Endothelial cell of umbilical vein (primary cell): ENCODE measurements around the gene HEPHL1. TPM values are rescaled to one million over a fixed set of nuclear protein-coding genes. Genes with fewer than 3 reads are reported as not detected.

Experiments used
- BruUV-seq: library from RNA; stranded (reverse); fragments of 400-500 nt; replicated peaks from 2 replicates; lab custom pipeline; 2021; lab: Mats Ljungman, UMichigan
- CTCF ChIA-PET: fragments of 300-600, 350-600 bp; sonication (Branson Sonifier 250); formaldehyde crosslinking; loops from one replicate; lab custom pipeline; 2021; ENCODE audit warnings: antibody characterized with exemption, inconsistent platforms; lab: Charles Lee
- POLR2A ChIA-PET: fragments of 300-600, 350-600 bp; sonication (Branson Sonifier 250); formaldehyde crosslinking; loops from one replicate; lab custom pipeline; 2021; ENCODE audit warnings: antibody characterized with exemption, inconsistent platforms; lab: Charles Lee
- DNase-seq: peaks from one replicate; pipeline ENCODE4 v3.0.0-alpha.2; 2011; ENCODE audit warnings: low read depth, low spot score
- FAIRE-seq: peaks from 2 replicates; lab custom pipeline; 2011; peaks lifted over from hg19 to GRCh38; lab: Jason Lieb, UNC
- H2AFZ ChIP-seq: 2 replicates; pipeline ENCODE4 v1.6.0; 2012; ENCODE audit warnings: low read depth, low read length, control low read depth, inconsistent platforms
- H3K27ac ChIP-seq: 2 replicates; pipeline ENCODE4 v1.5.1; 2011; ENCODE audit warnings: low read depth, mild to moderate bottlenecking, control low read depth, low read length, moderate library complexity; ENCODE audit not compliant: insufficient read depth
- H3K27me3 ChIP-seq, 2 experiments: 2 replicates each; pipeline versions ENCODE4 v1.6.0 to v1.6.1; 2011; ENCODE audit warnings: low read length in 2 of 2, mixed read lengths in 1 of 2; ENCODE audit not compliant: control insufficient read depth in 2 of 2, insufficient read depth in 2 of 2
- H3K36me3 ChIP-seq, 2 experiments: 2 replicates in 1 of 2; 3 replicates in 1 of 2; pipeline ENCODE4 v1.5.1; 2011; ENCODE audit warnings: low read length in 2 of 2, mild to moderate bottlenecking in 1 of 2, moderate library complexity in 1 of 2; ENCODE audit not compliant: control insufficient read depth in 2 of 2, insufficient read depth in 2 of 2; ENCODE audit errors: extremely low read depth in 1 of 2
- H3K4me1 ChIP-seq: 3 replicates; pipeline ENCODE4 v1.5.1; 2011; ENCODE audit warnings: mild to moderate bottlenecking, low read length; ENCODE audit not compliant: control insufficient read depth, insufficient read depth; ENCODE audit errors: extremely low read depth
- H3K4me2 ChIP-seq: 2 replicates; pipeline ENCODE4 v1.6.1; 2011; ENCODE audit warnings: low read length, control low read depth, mixed read lengths; ENCODE audit not compliant: insufficient read depth
- H3K4me3 ChIP-seq, 3 experiments: fragments of 200-600 bp in 1 of 3; sonication (generic), shearing (Covaris generic) in 1 of 3; replicated peaks in 1 of 3; 2 replicates each; pipeline ENCODE4 v1.5.1; 2011 to 2016; ENCODE audit warnings: control low read depth in 3 of 3, low read length in 3 of 3, mild to moderate bottlenecking in 2 of 3, inconsistent platforms in 1 of 3, low read depth in 1 of 3, moderate library complexity in 1 of 3; ENCODE audit not compliant: insufficient read depth in 1 of 3
- H3K79me2 ChIP-seq: 2 replicates; pipeline ENCODE4 v1.6.0; 2012; ENCODE audit warnings: low read length, inconsistent platforms; ENCODE audit not compliant: control insufficient read depth, insufficient read depth
- H3K9ac ChIP-seq: replicated peaks from 2 replicates; pipeline ENCODE3; 2011; ENCODE audit warnings: low read length, control low read depth; ENCODE audit not compliant: insufficient read depth; ENCODE audit errors: extremely low read depth
- H3K9me1 ChIP-seq: replicated peaks from 3 replicates; pipeline ENCODE4 v1.6.0; 2011; ENCODE audit warnings: mild to moderate bottlenecking, low read length; ENCODE audit not compliant: control insufficient read depth, insufficient read depth; ENCODE audit errors: extremely low read depth
- H3K9me3 ChIP-seq: replicated peaks from 2 replicates; pipeline ENCODE4 v1.5.1; 2012; ENCODE audit warnings: low read length, inconsistent platforms; ENCODE audit not compliant: control insufficient read depth, insufficient read depth
- H4K20me1 ChIP-seq: replicated peaks from 2 replicates; pipeline ENCODE3; 2011; ENCODE audit warnings: mild to moderate bottlenecking, low read length; ENCODE audit not compliant: control insufficient read depth, insufficient read depth; ENCODE audit errors: extremely low read depth
- CTCF ChIP-seq, 2 donors: IDR thresholded peaks; 1 replicate in 1 of 2; 2 replicates in 1 of 2; pipeline ENCODE4 v1.5.1; 2011; ENCODE audit warnings: low read length in 2 of 2, mild to moderate bottlenecking in 2 of 2, moderate library complexity in 2 of 2, control low read depth in 1 of 2, inconsistent platforms in 1 of 2, low read depth in 1 of 2; ENCODE audit not compliant: insufficient read depth in 1 of 2; ENCODE audit errors: extremely low read depth in 1 of 2
- EZH2 ChIP-seq: IDR thresholded peaks from 2 replicates; pipeline ENCODE4 v1.6.1; 2012; ENCODE audit warnings: borderline replicate concordance, low read depth, mild to moderate bottlenecking, moderate library complexity, low read length, inconsistent platforms; ENCODE audit not compliant: severe bottlenecking
- FOS ChIP-seq: IDR thresholded peaks from 2 replicates; pipeline ENCODE4 v1.6.1; 2011; ENCODE audit warnings: mild to moderate bottlenecking, low read length, moderate library complexity, borderline replicate concordance; ENCODE audit not compliant: insufficient read depth
- GATA2 ChIP-seq: IDR thresholded peaks from 2 replicates; pipeline ENCODE4 v1.7.0; 2011; ENCODE audit warnings: low read depth, mild to moderate bottlenecking, moderate library complexity, mixed read lengths, low read length; ENCODE audit not compliant: insufficient read length, insufficient read depth
- JUN ChIP-seq: IDR thresholded peaks from 2 replicates; pipeline ENCODE4 v1.6.1; 2011; ENCODE audit warnings: borderline replicate concordance, low read depth; ENCODE audit not compliant: insufficient read length, insufficient read depth
- MAX ChIP-seq: IDR thresholded peaks from 2 replicates; pipeline ENCODE4 v1.6.1; 2011; ENCODE audit not compliant: insufficient read depth, insufficient read length
- MYC ChIP-seq: IDR thresholded peaks from one replicate; pipeline ENCODE4 v1.6.1; 2011; ENCODE audit warnings: mild to moderate bottlenecking, low read depth, low read length
- POLR2A ChIP-seq: IDR thresholded peaks from 2 replicates; pipeline ENCODE4 v1.6.1; 2012; ENCODE audit warnings: low read depth, mild to moderate bottlenecking, control low read depth, low read length
- POLR2AphosphoS5 ChIP-seq: IDR thresholded peaks from 2 replicates; pipeline ENCODE4 v1.6.1; 2012; ENCODE audit warnings: low read depth, mild to moderate bottlenecking, control low read depth, low read length, moderate library complexity; ENCODE audit not compliant: insufficient read depth
- dilution Hi-C: fragments of 300-500 bp; cut with MboI; formaldehyde crosslinking; loops from one replicate; pipeline ENCODE4 v1.15.0; 2019; ENCODE audit warnings: low sequenced_read_pairs; ENCODE audit not compliant: extremely low pct_ligation_motif_present
- intact Hi-C: fragments of 100-400 bp; cut with micrococcal nuclease; formaldehyde crosslinking; loops from one replicate; pipeline ENCODE4 v1.10.0; 2022
- polyA plus RNA-seq, 4 experiments: library from polyadenylated mRNA; depleted of rRNA in 3 of 4; stranded (reverse) in 3 of 4; unstranded in 1 of 4; fragments of >200 nt; gene quantifications; 2 replicates each; pipeline versions ENCODE4 v1.2.1 to v1.2.3, GENCODE V29; 2011 to 2012; ENCODE audit warnings: missing spikeins in 1 of 4
- total RNA-seq: library from RNA; stranded (reverse); gene quantifications from 2 replicates; pipeline ENCODE4 v1.2.3, GENCODE V29; 2021

HEPHL1 gene
- total and polyA plus RNA-seq, 2 donors (not counting 3 experiments of a cell fraction or from before 2014, with no cell fraction given) = not detected

DNA sequence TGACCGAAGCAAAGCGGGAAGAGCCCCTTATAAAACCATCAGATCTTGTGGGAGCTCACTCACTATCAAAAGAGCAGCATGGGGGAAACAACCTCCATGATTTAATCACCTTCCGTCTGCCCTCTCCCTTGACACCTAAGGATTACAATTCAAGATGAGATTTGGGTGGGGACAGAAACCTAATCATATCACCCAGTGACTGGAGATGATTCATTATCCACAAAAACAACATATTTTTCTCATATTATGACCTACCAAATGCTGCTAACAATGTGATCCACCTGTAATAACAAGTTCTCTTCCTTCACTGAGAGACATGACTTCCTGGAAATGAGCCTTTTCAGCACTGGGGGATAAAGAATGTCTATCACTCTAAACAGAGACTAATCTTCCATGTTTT, 23.4 kb upstream of the HEPHL1 start:
- intact Hi-C loops (no loop called here), dilution Hi-C loops (no loop called here)
- DNase-seq = no peak
- H3K9me3 ChIP-seq = no peaks in the 10 kb centered on the region
- H2AFZ ChIP-seq = no peak overlapping the region
- no peak overlapping the region for H3K27ac ChIP-seq
- TF ChIP-seq JUN = no peak
- TF ChIP-seq GATA2 = no peak
- no peak for TF ChIP-seq EZH2
- TF ChIP-seq MYC = no peak
- no peak for TF ChIP-seq POLR2A
- no peak for TF ChIP-seq MAX
- no peak for TF ChIP-seq CTCF (IDR thresholded peaks at IDR 0.05; ENCODE audit: extremely low read depth in 1 of 2, insufficient read depth in 1 of 2, low read depth in 1 of 2, low read length in 2 of 2)
- no peak for TF ChIP-seq POLR2AphosphoS5
- TF ChIP-seq FOS = no peak
- no peaks in the 10 kb centered on the region for H3K79me2 ChIP-seq
- no peaks in the 10 kb centered on the region for H3K9me1 ChIP-seq
- no TSS peak for BruUV-seq
- no peaks in the 10 kb centered on the region for H3K27me3 ChIP-seq
- no peak for FAIRE-seq
- no peak overlapping the region for H3K9ac ChIP-seq
- no peak overlapping the region for H3K4me2 ChIP-seq
- CTCF ChIA-PET = no interaction called here
- no peaks in the 10 kb centered on the region for H3K4me1 ChIP-seq
- no peaks in the 10 kb centered on the region for H4K20me1 ChIP-seq
- H3K36me3 ChIP-seq = no peaks in the 10 kb centered on the region
- no peak overlapping the region for H3K4me3 ChIP-seq
- POLR2A ChIA-PET = no interaction called here
